Activated T-helper 1 cell treated with anti-CD3 and anti-CD28 coated beads, Interleukin-2, amount 50 U/mL, for 16 hours (primary cell): ENCODE results near the gene METRNL.
"Not testable (repeated sequence)": the region's sequence is repeated elsewhere in the genome, so short reads cannot be mapped to it uniquely, and the experiment has no call there.

ENCODE experiments used
- DNase-seq, 2 donors: peaks; one replicate each; pipeline ENCODE4 v3.0.0-alpha.2; 2020; ENCODE audit warnings: low read depth in 1 of 2, low spot score in 1 of 2

Gene METRNL

GRCh38 chr17:83079352-83079747 is at the start of gene METRNL:
TSS of gene METRNL (plus strand) at chr17:83079609. CDS start at chr17:83079816, 207 bp downstream.
- DNase-seq, result peak in 1 of 2 donors; percentile 43

GRCh38 chr17:83030432-83030831 is 49.0 kb upstream of the METRNL start:
- DNase-seq, result no peak

GRCh38 chr17:83031321-83031945 is 48.0 kb upstream of the METRNL start:
- no peak for DNase-seq

- not testable (repeated sequence) for DNase-seq
These were observed 47.4 kb upstream of the METRNL start for GRCh38 chr17:83031946-83032451.

- no peak for DNase-seq
These were observed 46.6 kb upstream of the METRNL start for GRCh38 chr17:83032781-83033180.

- DNase-seq, result no peak
These were observed 44.9 kb upstream of the METRNL start for GRCh38 chr17:83034525-83034924.

- DNase-seq, result no peak
These were observed 43.7 kb upstream of the METRNL start for GRCh38 chr17:83035722-83036121.

GRCh38 chr17:83036193-83036592 is 43.2 kb upstream of the METRNL start:
- DNase-seq, result no peak

- DNase-seq, result no peak
These were observed 42.7 kb upstream of the METRNL start for GRCh38 chr17:83036666-83037065.

GRCh38 chr17:83037084-83037873 is 42.1 kb upstream of the METRNL start:
- DNase-seq, result no peak

- DNase-seq, result no peak
These were observed 41.6 kb upstream of the METRNL start for GRCh38 chr17:83037874-83038165.

- DNase-seq, result not testable (repeated sequence)
These were observed 40.4 kb upstream of the METRNL start for GRCh38 chr17:83038983-83039382.

- DNase-seq, result no peak
These were observed 38.1 kb upstream of the METRNL start for GRCh38 chr17:83041305-83041704.

GRCh38 chr17:83042522-83043158 is 36.8 kb upstream of the METRNL start:
- no peak for DNase-seq

- not testable (repeated sequence) for DNase-seq
These were observed 34.9 kb upstream of the METRNL start for GRCh38 chr17:83044479-83044878.

- DNase-seq, result no peak
These were observed 32.8 kb upstream of the METRNL start for GRCh38 chr17:83046448-83047181.

GRCh38 chr17:83047182-83047478 is 32.3 kb upstream of the METRNL start:
- DNase-seq, result no peak

- DNase-seq, result not testable (repeated sequence)
These were observed 31.5 kb upstream of the METRNL start for GRCh38 chr17:83047818-83048475.

- DNase-seq, result no peak
These were observed 28.6 kb upstream of the METRNL start for GRCh38 chr17:83050651-83051395.
